ENCODE results near the gene C10orf67. TPM values are rescaled to one million over a fixed set of nuclear protein-coding genes. Genes with fewer than 3 reads are reported as not detected.

Gene C10orf67
- total and polyA plus RNA-seq, 4 donors, result 0.56 to 1.5 (median 0.87) TPM

- H3K4me3 ChIP-seq (ENCODE audit: low read depth, low read length), result peak overlapping the region; percentile 21
- 47% methylated on average over 2 of the region's 12 CpGs for WGBS (ENCODE audit: insufficient coverage)
- DNase-seq (ENCODE audit: low read depth in 4 of 6, low spot score in 6 of 6), result peak in 3 of 6 donors; percentile 24 to 86 (median 63)
- H3K36me3 ChIP-seq (ENCODE audit: control insufficient read depth, insufficient read depth, low read length), result no peaks in the 10 kb centered on the region
- peaks cover 5% of the 10 kb centered on the region for H3K4me1 ChIP-seq (ENCODE audit: control insufficient read depth, insufficient read depth, low read length)
- no peak overlapping the region for H3K27ac ChIP-seq (ENCODE audit: low read depth, low read length)
- no peaks in the 10 kb centered on the region for H3K9me3 ChIP-seq (ENCODE audit: control insufficient read depth, insufficient read depth, low read length)
- peaks cover 2% of the 10 kb centered on the region for H3K27me3 ChIP-seq (ENCODE audit: control insufficient read depth, insufficient read depth, low read length)
Measured at GRCh38 chr10:23157691-23158369, 186.8 kb downstream of the C10orf67 start.

DNA sequence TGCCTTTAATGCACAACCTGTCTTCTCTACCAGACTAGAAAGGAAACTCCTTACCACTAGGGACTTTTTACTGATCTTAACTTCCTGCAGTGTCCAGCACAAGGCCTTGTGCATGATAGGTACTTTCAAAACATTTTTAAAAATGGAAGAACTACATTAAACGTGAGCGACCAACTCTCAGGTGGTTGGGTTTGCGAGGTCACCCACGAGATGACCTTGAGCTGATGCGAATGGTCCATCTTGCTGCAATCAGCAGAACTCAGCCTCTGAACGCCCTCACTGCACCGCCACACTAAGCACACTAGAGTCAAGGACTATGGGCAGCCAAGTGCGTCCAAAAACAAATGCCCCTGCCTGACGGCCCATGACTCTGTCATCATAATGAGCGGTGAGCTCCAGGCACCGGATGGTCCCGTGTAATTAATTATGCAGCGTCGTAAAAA is 187.3 kb downstream of the C10orf67 start:
- Histone ChIP-seq H3K4me1 (ENCODE audit: control insufficient read depth, insufficient read depth, low read length) (peaks cover 5% of the 10 kb centered on the region), H3K27ac (ENCODE audit: low read depth, low read length) (no peak overlapping the region), H3K27me3 (ENCODE audit: control insufficient read depth, insufficient read depth, low read length) (peaks cover 2% of the 10 kb centered on the region), H3K9me3 (ENCODE audit: control insufficient read depth, insufficient read depth, low read length) (no peaks in the 10 kb centered on the region), H3K4me3 (ENCODE audit: low read depth, low read length) (no peak overlapping the region), H3K36me3 (ENCODE audit: control insufficient read depth, insufficient read depth, low read length) (no peaks in the 10 kb centered on the region)
- 52% methylated on average over 14 of the region's 14 CpGs for WGBS (ENCODE audit: insufficient coverage)
- DNase-seq (ENCODE audit: low read depth in 4 of 6, low spot score in 6 of 6), result no peak

DNA sequence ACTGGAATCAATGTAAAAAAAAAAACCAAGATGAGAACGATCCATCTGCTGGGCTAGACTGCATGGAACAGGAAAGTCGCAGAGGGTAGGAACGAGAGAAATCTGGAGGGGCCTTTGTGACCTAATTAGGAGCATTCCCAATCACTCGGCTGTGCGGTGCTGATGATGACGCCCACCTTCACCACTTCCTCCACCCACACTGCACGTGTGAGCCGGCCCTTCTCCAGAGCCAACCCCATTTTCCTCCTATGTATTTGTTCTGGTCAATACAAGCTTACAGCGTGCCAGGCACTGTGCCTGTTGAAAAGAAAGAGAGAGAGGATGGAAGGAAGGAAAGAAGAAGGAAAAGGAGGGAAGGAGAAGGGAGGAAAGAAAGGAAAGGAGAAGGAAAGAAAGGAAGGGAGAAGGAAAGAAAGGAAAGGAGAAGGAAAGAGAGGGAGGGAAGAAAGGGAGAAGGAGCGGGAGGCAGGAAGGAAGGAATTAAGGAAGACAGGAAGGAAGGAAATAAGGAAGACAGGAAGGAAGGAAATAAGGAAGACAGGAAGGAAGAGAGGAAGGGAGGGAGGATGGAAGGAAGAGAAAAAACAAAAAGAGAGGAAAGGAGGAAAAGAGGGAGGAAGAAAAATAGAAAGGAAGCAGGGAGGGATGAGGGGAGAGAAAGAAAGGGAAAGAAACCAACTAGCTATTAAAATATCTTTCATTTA is 188.0 kb downstream of the C10orf67 start:
- Histone ChIP-seq H3K36me3 (ENCODE audit: control insufficient read depth, insufficient read depth, low read length) (no peaks in the 10 kb centered on the region), H3K9me3 (ENCODE audit: control insufficient read depth, insufficient read depth, low read length) (no peaks in the 10 kb centered on the region), H3K27me3 (ENCODE audit: control insufficient read depth, insufficient read depth, low read length) (peaks cover 2% of the 10 kb centered on the region), H3K27ac (ENCODE audit: low read depth, low read length) (no peak overlapping the region), H3K4me3 (ENCODE audit: low read depth, low read length) (no peak overlapping the region), H3K4me1 (ENCODE audit: control insufficient read depth, insufficient read depth, low read length) (peaks cover 5% of the 10 kb centered on the region)
- no peak for DNase-seq (ENCODE audit: low read depth in 4 of 6, low spot score in 6 of 6)
- WGBS (ENCODE audit: insufficient coverage), result 75% methylated on average over 8 of the region's 10 CpGs

GRCh38 chr10:23155169-23155568 is 189.4 kb downstream of the C10orf67 start:
- Histone ChIP-seq H3K9me3 (ENCODE audit: control insufficient read depth, insufficient read depth, low read length) (no peaks in the 10 kb centered on the region), H3K4me1 (ENCODE audit: control insufficient read depth, insufficient read depth, low read length) (peaks cover 5% of the 10 kb centered on the region), H3K36me3 (ENCODE audit: control insufficient read depth, insufficient read depth, low read length) (no peaks in the 10 kb centered on the region), H3K27ac (ENCODE audit: low read depth, low read length) (no peak overlapping the region), H3K27me3 (ENCODE audit: control insufficient read depth, insufficient read depth, low read length) (peaks cover 2% of the 10 kb centered on the region), H3K4me3 (ENCODE audit: low read depth, low read length) (no peak overlapping the region)
- no peak for DNase-seq (ENCODE audit: low read depth in 4 of 6, low spot score in 6 of 6)
- 90% methylated on average over 2 of the region's 7 CpGs for WGBS (ENCODE audit: insufficient coverage)

Small RNA genes within 50 kb of the gene (small RNA-seq; reads per million reads assigned to genes)
- gene MIR1254-2 (ENCODE audit: low replicate concordance) (not detected), gene RF00561 (ENCODE audit: low replicate concordance) (not detected)

Other genes with a start within 250 kb of the C10orf67 start
- 10 to 100 TPM; 19.6 to 25.1 TPM for gene MSRB2, start 249.2 kb downstream of the C10orf67 start, total RNA-seq
- 10 to 100 TPM; 46.3 to 46.9 TPM for gene MSRB2, start 249.2 kb downstream of the C10orf67 start, polyA plus RNA-seq (ENCODE audit: insufficient read length in 2 of 2)
- under 1 TPM in 1 of 2 donors, not detected in 1; 0.22 TPM for gene PTF1A, start 152.5 kb downstream of the C10orf67 start, total RNA-seq
- gene PTF1A, start 152.5 kb downstream of the C10orf67 start, polyA plus RNA-seq (ENCODE audit: insufficient read length in 2 of 2), result under 1 TPM; 0.74 to 0.83 TPM
- 10 to 100 TPM in 1 of 2 donors, 1 to 10 TPM in 1; 7.5 to 14.3 TPM for gene OTUD1, start 94.3 kb upstream of the C10orf67 start, total RNA-seq
- gene OTUD1, start 94.3 kb upstream of the C10orf67 start, polyA plus RNA-seq (ENCODE audit: insufficient read length in 2 of 2), result 10 to 100 TPM in 1 of 2 donors, 1 to 10 TPM in 1; 9.8 to 12.4 TPM